ENCODE measurements around the gene HEMGN.

DNA sequence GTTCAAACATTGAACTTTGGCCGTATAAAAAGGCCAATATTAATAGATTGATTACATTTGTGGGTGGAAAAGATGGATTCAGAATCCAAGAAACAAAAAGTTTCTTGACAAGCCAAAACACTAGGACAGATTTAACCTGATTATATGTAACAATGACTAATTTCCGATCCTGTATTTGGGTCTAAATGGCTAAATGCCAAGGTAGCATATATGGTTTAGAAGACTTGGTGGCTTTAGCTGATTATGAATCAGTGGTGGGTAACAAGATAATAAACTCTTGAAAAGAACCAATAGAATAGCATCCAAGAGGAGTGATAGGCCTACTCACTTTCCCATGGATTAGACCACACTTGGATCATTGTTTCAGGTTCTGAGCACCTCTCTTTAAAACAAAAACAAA is 23.4 kb upstream of the HEMGN start:
- TF ChIP-seq YY1 (IDR thresholded peaks at IDR 0.05; ENCODE audit: insufficient read depth, insufficient read length), result no peak
- no peak for TF ChIP-seq ZNF274 (IDR thresholded peaks at IDR 0.05; ENCODE audit: low read depth, low read length)

Data from NT2/D1 (cell line).